ENCODE measurements around the gene TNFSF13B. TPM values are rescaled to one million over a fixed set of nuclear protein-coding genes. Genes with fewer than 3 reads are reported as not detected.

TNFSF13B gene
- total RNA-seq, 1 experiment from 2014 or later: 9.2 TPM

DNA sequence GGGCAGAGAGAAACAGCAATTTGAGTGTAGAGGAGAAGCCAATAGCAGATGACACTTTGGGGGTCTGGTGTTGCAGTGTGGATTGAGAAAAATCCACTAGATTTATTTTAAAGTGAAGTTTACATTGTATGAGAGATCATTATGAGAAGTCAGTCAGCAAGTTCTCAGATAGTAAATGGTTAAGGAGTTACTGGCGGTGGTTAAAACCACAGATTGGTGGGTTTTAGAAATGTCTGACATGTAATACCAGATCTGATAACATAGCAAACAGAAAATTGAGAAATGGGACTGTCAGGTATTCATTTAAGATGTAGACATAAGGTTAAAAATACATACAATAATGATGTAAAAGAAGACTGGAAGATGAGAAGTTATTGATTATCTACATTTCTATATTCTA lies 44.1 kb upstream of the TNFSF13B start:
- POLR2A ChIA-PET (ENCODE audit: low non-redundant PET): no interaction called here
- Histone ChIP-seq H3K27ac (ENCODE audit: low read depth, low read length, poor library complexity, severe bottlenecking) (no peak overlapping the region), H3K9me3 (ENCODE audit: low read depth, low read length, poor library complexity, severe bottlenecking) (no peaks in the 10 kb centered on the region), H3K4me1 (ENCODE audit: insufficient read depth, low read length, poor library complexity, severe bottlenecking) (peaks cover 20% of the 10 kb centered on the region), H3K36me3 (ENCODE audit: insufficient read depth, low read length, poor library complexity, severe bottlenecking) (no peaks in the 10 kb centered on the region), H3K4me3 (ENCODE audit: low read depth, low read length, poor library complexity, severe bottlenecking) (no peak overlapping the region), H3K27me3 (replicated peaks; ENCODE audit: insufficient read depth, low read depth, low read length, poor library complexity) (no peaks in the 10 kb centered on the region)
- DNase-seq (ENCODE audit: low spot score): no peak
- CTCF ChIA-PET: no interaction called here
- TF ChIP-seq, protein P1, sequence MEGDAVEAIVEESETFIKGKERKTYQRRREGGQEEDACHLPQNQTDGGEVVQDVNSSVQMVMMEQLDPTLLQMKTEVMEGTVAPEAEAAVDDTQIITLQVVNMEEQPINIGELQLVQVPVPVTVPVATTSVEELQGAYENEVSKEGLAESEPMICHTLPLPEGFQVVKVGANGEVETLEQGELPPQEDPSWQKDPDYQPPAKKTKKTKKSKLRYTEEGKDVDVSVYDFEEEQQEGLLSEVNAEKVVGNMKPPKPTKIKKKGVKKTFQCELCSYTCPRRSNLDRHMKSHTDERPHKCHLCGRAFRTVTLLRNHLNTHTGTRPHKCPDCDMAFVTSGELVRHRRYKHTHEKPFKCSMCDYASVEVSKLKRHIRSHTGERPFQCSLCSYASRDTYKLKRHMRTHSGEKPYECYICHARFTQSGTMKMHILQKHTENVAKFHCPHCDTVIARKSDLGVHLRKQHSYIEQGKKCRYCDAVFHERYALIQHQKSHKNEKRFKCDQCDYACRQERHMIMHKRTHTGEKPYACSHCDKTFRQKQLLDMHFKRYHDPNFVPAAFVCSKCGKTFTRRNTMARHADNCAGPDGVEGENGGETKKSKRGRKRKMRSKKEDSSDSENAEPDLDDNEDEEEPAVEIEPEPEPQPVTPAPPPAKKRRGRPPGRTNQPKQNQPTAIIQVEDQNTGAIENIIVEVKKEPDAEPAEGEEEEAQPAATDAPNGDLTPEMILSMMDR (conservative IDR thresholded peaks at IDR 0.05; ENCODE audit: low read depth, low read length): no peak
- TF ChIP-seq EZH2 (IDR thresholded peaks at IDR 0.05; ENCODE audit: borderline replicate concordance, low read depth, low read length, poor library complexity, severe bottlenecking): no peak
- intact Hi-C loops (cut with micrococcal nuclease; ENCODE audit: unreplicated experiment): loop anchor here (5.0 kb wide), 3 partner anchors 42 to 282 kb away; partner anchors contain the start of gene TNFSF13B
- BruUV-seq (replicated peaks): no TSS peak

DNA sequence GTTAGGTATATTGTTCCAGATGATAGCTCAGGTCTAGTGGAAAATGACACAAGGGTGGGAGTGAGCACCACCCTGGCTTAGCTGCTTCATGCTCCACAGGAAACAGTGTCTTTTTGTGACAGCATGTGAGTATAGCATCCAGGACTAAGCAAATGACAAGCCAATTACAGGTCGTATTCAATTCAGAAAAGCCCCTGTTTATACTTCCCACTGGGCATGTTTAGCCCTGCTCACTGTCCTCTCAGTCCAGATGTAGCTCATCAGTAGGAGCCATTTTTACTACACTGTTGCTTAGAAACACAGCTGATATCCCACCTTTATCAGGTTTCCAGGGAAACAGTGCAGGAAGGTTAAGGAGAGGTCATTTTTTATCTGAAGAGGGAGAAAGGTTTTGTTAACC lies 43.3 kb upstream of the TNFSF13B start:
- TF ChIP-seq EZH2 (IDR thresholded peaks at IDR 0.05; ENCODE audit: borderline replicate concordance, low read depth, low read length, poor library complexity, severe bottlenecking): no peak
- TF ChIP-seq, protein P1 (conservative IDR thresholded peaks at IDR 0.05; ENCODE audit: low read depth, low read length): no peak
- no peak for DNase-seq (ENCODE audit: low spot score)
- H3K27me3 ChIP-seq (replicated peaks; ENCODE audit: insufficient read depth, low read depth, low read length, poor library complexity): no peaks in the 10 kb centered on the region
- POLR2A ChIA-PET (ENCODE audit: low non-redundant PET): interaction anchor here (0.5 kb wide), 1 partner anchor 709 kb away, joined by 6 read pairs; no protein-coding TSS in a partner anchor
- CTCF ChIA-PET: no interaction called here
- H3K36me3 ChIP-seq (ENCODE audit: insufficient read depth, low read length, poor library complexity, severe bottlenecking): no peaks in the 10 kb centered on the region
- peaks cover 17% of the 10 kb centered on the region for H3K4me1 ChIP-seq (ENCODE audit: insufficient read depth, low read length, poor library complexity, severe bottlenecking)
- BruUV-seq (replicated peaks): no TSS peak
- intact Hi-C loops (cut with micrococcal nuclease; ENCODE audit: unreplicated experiment): loop anchor here (5.0 kb wide), 3 partner anchors 41 to 281 kb away; partner anchors contain the start of gene TNFSF13B
- H3K4me3 ChIP-seq (ENCODE audit: low read depth, low read length, poor library complexity, severe bottlenecking): no peak overlapping the region
- no peaks in the 10 kb centered on the region for H3K9me3 ChIP-seq (ENCODE audit: low read depth, low read length, poor library complexity, severe bottlenecking)
- H3K27ac ChIP-seq (ENCODE audit: low read depth, low read length, poor library complexity, severe bottlenecking): no peak overlapping the region

DNA sequence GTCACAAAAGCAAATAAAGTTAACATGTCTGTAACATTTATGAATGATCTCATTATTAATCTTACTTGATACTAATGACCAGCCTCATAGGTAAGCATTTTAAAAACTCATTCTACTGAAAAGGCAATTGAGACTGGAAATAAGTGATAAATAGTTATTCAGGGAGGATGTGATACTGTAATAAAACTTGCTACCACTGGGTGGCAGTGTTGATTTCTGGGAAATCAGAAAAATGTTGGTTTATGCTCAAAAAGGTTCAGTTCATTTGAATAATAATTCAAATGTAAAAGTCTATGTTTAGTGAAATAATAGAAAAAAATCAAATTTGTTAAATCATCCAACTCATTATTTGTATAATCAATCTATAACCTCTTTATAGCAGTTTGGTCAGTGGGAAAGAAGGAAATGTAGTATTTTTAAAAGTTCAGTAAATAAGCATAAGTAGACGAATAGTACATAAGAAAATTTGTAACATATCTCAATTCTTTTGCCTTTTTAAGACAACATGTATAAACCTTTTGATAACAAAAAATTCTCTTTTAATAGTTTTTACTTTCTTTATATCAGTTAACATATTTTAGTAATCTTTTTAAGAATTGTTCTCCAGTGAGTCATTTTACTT lies 41.8 kb upstream of the TNFSF13B start:
- H3K27me3 ChIP-seq (replicated peaks; ENCODE audit: insufficient read depth, low read depth, low read length, poor library complexity): no peaks in the 10 kb centered on the region
- no peaks in the 10 kb centered on the region for H3K9me3 ChIP-seq (ENCODE audit: low read depth, low read length, poor library complexity, severe bottlenecking)
- H3K27ac ChIP-seq (ENCODE audit: low read depth, low read length, poor library complexity, severe bottlenecking): no peak overlapping the region
- peak; percentile 65 for DNase-seq (ENCODE audit: low spot score)
- no peaks in the 10 kb centered on the region for H3K36me3 ChIP-seq (ENCODE audit: insufficient read depth, low read length, poor library complexity, severe bottlenecking)
- intact Hi-C loops (cut with micrococcal nuclease; ENCODE audit: unreplicated experiment): loop anchor here (2.0 to 5.0 kb wide), 4 partner anchors 40 to 669 kb away; partner anchors contain the start of gene TNFSF13B
- no peak for TF ChIP-seq EZH2 (IDR thresholded peaks at IDR 0.05; ENCODE audit: borderline replicate concordance, low read depth, low read length, poor library complexity, severe bottlenecking)
- TF ChIP-seq, protein P1 (conservative IDR thresholded peaks at IDR 0.05; ENCODE audit: low read depth, low read length): peak; percentile 81
- CTCF ChIA-PET: no interaction called here
- peaks cover 12% of the 10 kb centered on the region for H3K4me1 ChIP-seq (ENCODE audit: insufficient read depth, low read length, poor library complexity, severe bottlenecking)
- BruUV-seq (replicated peaks): no TSS peak
- no peak overlapping the region for H3K4me3 ChIP-seq (ENCODE audit: low read depth, low read length, poor library complexity, severe bottlenecking)
- POLR2A ChIA-PET (ENCODE audit: low non-redundant PET): no interaction called here
